Vagina (tissue), 2 donors: ENCODE data around the gene ASRGL1. TPM values are rescaled to one million over a fixed set of nuclear protein-coding genes. Genes with fewer than 3 reads are reported as not detected.
A peak's percentile ranks its signal among the peaks of the same experiment; 100 is the strongest.
"Not testable (repeated sequence)": the region's sequence is repeated elsewhere in the genome, so short reads cannot be mapped to it uniquely, and the experiment has no call there.

ENCODE experiments used
- DNase-seq, 2 donors: peaks; one replicate each; pipeline ENCODE4 v3.0.0-alpha.2; 2017; ENCODE audit errors: extremely low spot score in 2 of 2
- H3K27ac ChIP-seq: fragments of 200-600 bp; sonication (generic); one replicate; pipeline ENCODE4 v1.5.1; 2019
- H3K27me3 ChIP-seq: fragments of 200-600 bp; sonication (generic); one replicate; pipeline ENCODE4 v1.5.1; 2019
- H3K36me3 ChIP-seq, 2 donors: fragments of 200-600 bp; sonication (generic); one replicate each; pipeline ENCODE4 v1.5.1; 2017 to 2019
- H3K4me1 ChIP-seq: fragments of 200-600 bp; sonication (generic); one replicate; pipeline ENCODE4 v1.5.1; 2019
- H3K4me3 ChIP-seq, 2 donors: fragments of 200-600 bp; sonication (generic); 1 replicate in 1 of 2; 2 replicates in 1 of 2; pipeline ENCODE4 v1.5.1; 2016 to 2019
- H3K9me3 ChIP-seq: fragments of 200-600 bp; sonication (generic); one replicate; pipeline ENCODE4 v1.5.1; 2019
- POLR2A ChIP-seq, 2 donors: fragments of 450-650 bp; IDR thresholded peaks; one replicate each; pipeline ENCODE4 v1.6.1; 2017; ENCODE audit warnings: antibody characterized with exemption in 2 of 2, mild to moderate bottlenecking in 2 of 2, moderate library complexity in 2 of 2
- POLR2AphosphoS5 ChIP-seq, 2 donors: sonication (generic); formaldehyde crosslinking; IDR thresholded peaks; one replicate each; pipeline ENCODE4 v1.9.0; 2017; ENCODE audit warnings: antibody characterized with exemption in 2 of 2, mild to moderate bottlenecking in 2 of 2, low read depth in 1 of 2; ENCODE audit not compliant: insufficient read depth in 1 of 2
- intact Hi-C: fragments of 100-400 bp; cut with DNase I; formaldehyde crosslinking; loops from one replicate; pipeline ENCODE4 v1.15.1; 2023
- total RNA-seq: library from RNA; depleted of rRNA; stranded (reverse); fragments of >200 nt; gene quantifications from one replicate; pipeline ENCODE4 v1.2.3, GENCODE V29; 2016
- TF ChIP-seq, protein P1 (sequence below), 3 experiments: fragments of 450-650 bp in 2 of 3; fragments of 200-600 bp in 1 of 3; sonication (generic) in 1 of 3; IDR thresholded peaks; one replicate each; pipeline ENCODE4 v1.5.1; 2017 to 2019; ENCODE audit warnings: antibody characterized with exemption in 3 of 3, mild to moderate bottlenecking in 2 of 3, moderate library complexity in 2 of 3

ASRGL1 gene
- total RNA-seq, 1 donor from 2014 or later: 5.6 TPM

DNA sequence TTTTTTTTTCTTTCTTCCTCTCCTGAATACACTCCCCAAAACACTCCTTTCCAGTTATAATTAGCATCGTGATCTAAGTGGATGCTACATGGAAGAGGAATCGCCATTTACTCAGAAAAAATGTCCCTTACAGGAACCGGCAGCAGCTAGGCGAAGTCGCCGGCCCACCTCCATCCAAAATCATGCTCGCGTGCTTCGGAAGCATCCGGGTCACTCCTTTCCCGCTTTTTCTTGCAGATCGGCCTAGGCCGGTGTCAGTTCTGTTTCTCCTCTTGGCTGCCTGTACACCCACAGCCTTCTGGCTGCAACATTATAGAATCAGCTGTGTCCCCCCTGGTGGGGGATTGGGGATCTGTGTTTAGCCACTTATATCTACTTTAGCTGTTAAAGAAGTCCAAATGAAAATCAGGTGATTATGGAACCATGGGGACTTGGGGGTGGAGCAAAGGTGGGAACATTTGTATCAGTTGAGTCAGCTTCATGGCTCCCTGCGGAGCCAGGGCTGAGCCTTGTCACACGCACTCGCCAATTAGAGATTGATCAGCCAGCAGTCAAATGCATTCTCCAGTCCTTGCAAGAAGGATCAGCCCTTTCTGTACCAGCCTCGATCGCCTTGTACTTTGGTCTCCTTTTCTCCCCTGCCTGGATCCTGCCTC is 36.3 kb downstream of the ASRGL1 start:
- intact Hi-C loops: no loop called here
- TF ChIP-seq POLR2AphosphoS5 (IDR thresholded peaks at IDR 0.05; ENCODE audit: insufficient read depth in 1 of 2, low read depth in 1 of 2): no peak
- TF ChIP-seq, protein P1, sequence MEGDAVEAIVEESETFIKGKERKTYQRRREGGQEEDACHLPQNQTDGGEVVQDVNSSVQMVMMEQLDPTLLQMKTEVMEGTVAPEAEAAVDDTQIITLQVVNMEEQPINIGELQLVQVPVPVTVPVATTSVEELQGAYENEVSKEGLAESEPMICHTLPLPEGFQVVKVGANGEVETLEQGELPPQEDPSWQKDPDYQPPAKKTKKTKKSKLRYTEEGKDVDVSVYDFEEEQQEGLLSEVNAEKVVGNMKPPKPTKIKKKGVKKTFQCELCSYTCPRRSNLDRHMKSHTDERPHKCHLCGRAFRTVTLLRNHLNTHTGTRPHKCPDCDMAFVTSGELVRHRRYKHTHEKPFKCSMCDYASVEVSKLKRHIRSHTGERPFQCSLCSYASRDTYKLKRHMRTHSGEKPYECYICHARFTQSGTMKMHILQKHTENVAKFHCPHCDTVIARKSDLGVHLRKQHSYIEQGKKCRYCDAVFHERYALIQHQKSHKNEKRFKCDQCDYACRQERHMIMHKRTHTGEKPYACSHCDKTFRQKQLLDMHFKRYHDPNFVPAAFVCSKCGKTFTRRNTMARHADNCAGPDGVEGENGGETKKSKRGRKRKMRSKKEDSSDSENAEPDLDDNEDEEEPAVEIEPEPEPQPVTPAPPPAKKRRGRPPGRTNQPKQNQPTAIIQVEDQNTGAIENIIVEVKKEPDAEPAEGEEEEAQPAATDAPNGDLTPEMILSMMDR (IDR thresholded peaks at IDR 0.05): no peak
- TF ChIP-seq POLR2A (IDR thresholded peaks at IDR 0.05): no peak
- Histone ChIP-seq H3K36me3 (no peaks in the 10 kb centered on the region), H3K4me1 (no peaks in the 10 kb centered on the region), H3K27me3 (no peaks in the 10 kb centered on the region), H3K4me3 (no peak overlapping the region), H3K9me3 (no peaks in the 10 kb centered on the region), H3K27ac (no peak overlapping the region)
- DNase-seq: no peak

DNA sequence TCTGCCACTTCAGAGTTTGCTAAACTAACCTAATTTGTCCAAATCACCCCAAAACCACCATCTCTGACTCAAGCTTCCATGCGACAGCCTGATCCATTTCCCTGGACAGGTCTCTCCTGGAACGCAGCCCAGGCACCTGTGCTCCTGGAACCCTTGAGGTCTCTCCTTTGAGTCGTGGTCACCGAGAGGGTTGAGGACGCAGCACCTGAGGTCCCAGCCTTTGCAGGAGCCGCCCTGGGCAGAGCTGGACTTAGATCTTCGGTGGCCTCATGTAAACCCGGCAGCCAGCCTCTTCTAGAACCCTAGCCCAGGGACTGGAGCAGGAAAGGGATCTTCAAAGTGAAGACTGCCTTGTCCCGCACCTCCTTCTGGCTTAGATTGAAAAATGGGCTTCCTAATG is 37.6 kb downstream of the ASRGL1 start:
- Histone ChIP-seq H3K27ac (no peak overlapping the region), H3K27me3 (no peaks in the 10 kb centered on the region), H3K9me3 (no peaks in the 10 kb centered on the region), H3K36me3 (no peaks in the 10 kb centered on the region), H3K4me1 (no peaks in the 10 kb centered on the region), H3K4me3 (no peak overlapping the region)
- TF ChIP-seq, protein P1 (IDR thresholded peaks at IDR 0.05): no peak
- no peak for TF ChIP-seq POLR2AphosphoS5 (IDR thresholded peaks at IDR 0.05; ENCODE audit: insufficient read depth in 1 of 2, low read depth in 1 of 2)
- TF ChIP-seq POLR2A (IDR thresholded peaks at IDR 0.05): no peak
- intact Hi-C loops: no loop called here
- no peak for DNase-seq

DNA sequence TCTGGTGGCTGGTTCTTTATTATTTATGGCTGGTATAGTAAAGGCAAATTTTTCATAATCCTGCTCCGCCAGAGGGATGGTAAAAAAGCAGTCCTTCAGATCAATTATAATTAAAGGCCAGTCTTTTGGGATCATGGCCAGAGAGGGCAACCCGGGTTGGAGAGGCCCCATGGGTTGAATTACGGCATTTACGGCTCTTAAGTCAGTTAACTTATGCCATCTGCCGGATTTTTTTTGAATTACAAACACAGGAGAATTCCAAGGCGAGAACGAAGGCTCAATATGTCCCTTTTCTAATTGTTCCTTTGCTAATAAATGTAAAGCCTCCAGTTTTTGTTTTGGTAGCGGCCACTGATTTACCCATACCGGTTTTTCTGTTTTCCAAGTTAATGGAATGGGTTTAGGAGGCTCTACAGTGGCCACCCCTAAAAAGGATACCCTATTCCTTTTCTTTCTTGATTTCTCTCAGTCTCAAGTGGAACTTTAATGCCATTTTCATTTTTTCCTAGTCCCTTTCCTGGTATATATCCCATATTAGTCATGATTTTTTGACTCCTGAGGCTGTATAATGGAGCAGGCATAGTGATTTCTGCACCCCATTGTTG is 41.3 kb downstream of the ASRGL1 start:
- H3K27me3 ChIP-seq, H3K4me1 ChIP-seq, intact Hi-C loops, H3K36me3 ChIP-seq, H3K27ac ChIP-seq, H3K9me3 ChIP-seq, DNase-seq, H3K4me3 ChIP-seq: not testable (repeated sequence)
- TF ChIP-seq, protein P1 (IDR thresholded peaks at IDR 0.05): peak; percentile 31 to 42 (median 42)

DNA sequence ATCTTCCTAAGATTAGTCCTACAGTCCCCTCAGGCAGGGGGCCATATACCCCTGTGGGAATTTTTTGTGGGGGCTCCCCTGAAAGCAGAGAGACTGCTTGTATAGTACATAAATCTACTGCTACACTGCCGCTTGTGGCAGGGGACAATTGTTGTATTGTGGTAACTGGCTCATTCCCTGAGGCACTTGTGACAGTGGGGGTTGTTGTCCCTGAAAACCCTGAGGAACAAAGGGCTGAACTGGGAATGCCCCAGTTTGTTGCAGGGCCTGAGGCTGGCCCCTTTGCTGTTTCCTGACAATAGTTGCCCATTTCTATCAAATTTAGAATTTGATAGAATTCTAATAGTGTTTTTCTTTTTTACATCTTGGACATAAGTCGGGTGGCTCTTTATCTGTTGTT is 42.3 kb downstream of the ASRGL1 start:
- H3K27me3 ChIP-seq, H3K27ac ChIP-seq, DNase-seq, H3K4me3 ChIP-seq, H3K4me1 ChIP-seq, H3K9me3 ChIP-seq, H3K36me3 ChIP-seq, intact Hi-C loops: not testable (repeated sequence)

DNA sequence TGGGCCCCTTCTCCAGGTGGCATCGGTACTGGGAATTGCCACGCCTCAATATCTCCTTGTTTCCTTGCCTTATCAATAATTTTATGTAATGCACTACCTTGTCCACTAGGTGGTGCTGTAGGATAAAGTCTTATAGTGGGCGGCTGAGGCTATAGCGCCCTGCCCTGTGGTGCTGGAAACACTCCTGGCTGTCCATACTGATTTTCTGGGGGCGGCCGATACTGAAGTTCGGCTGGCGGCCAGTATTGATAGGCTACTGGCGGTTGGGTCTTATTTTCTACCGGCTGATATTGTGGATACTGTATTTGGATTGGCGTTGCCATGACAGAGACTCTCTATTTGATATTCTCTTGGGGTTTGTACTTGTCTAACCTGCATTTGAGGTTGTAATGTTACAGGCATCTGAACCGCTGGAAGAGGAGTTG is 43.6 kb downstream of the ASRGL1 start:
- H3K36me3 ChIP-seq, H3K27me3 ChIP-seq, H3K4me1 ChIP-seq, DNase-seq, intact Hi-C loops, H3K9me3 ChIP-seq, H3K27ac ChIP-seq, H3K4me3 ChIP-seq: not testable (repeated sequence)
- TF ChIP-seq POLR2AphosphoS5 (IDR thresholded peaks at IDR 0.05; ENCODE audit: insufficient read depth in 1 of 2, low read depth in 1 of 2): peak in 1 of 2 donors; percentile 48
- TF ChIP-seq, protein P1 (IDR thresholded peaks at IDR 0.05): peak; percentile 75 to 98 (median 85)
